ENCODE measurements around the gene FGFRL1. TPM values are rescaled to one million over a fixed set of nuclear protein-coding genes. Genes with fewer than 3 reads are reported as not detected.

The FGFRL1 gene
- polyA plus RNA-seq, 1 donor from 2014 or later, result 0.97 TPM

DNA sequence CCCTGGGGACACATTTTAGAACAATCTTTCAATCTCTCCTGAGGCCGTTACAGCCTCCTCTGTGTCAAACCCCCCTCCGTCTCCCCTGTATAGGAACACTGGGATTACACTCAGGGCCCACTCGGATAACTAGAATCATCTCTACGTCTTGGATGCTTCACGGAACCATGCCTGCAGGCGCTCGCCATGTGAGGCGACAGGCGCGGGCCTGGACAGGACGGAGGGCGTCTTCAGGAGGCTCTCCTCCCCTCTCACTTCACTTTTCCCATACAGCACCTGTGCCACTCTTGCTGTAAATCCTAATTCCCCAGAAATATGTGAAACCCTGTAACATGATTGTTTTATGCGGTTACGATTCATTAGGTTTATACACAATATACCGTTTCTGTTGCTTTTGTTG lies 28.6 kb upstream of the FGFRL1 start:
- H3K4me2 ChIP-seq (ENCODE audit: low read length), result no peak overlapping the region
- H3K27ac ChIP-seq (ENCODE audit: low read length), result no peak overlapping the region
- no peaks in the 10 kb centered on the region for H4K20me1 ChIP-seq (ENCODE audit: insufficient read depth)
- no peaks in the 10 kb centered on the region for H3K9me3 ChIP-seq (ENCODE audit: low read length)
- no peak overlapping the region for H3K4me3 ChIP-seq (ENCODE audit: low read length)
- no peaks in the 10 kb centered on the region for H3F3A ChIP-seq (ENCODE audit: insufficient read depth, low read length, poor library complexity, severe bottlenecking)
- no peaks in the 10 kb centered on the region for H3K9me2 ChIP-seq (ENCODE audit: insufficient read depth, low read length)
- H3K27me3 ChIP-seq (ENCODE audit: insufficient read depth, low read depth, low read length), result no peaks in the 10 kb centered on the region
- no peak for TF ChIP-seq EP300 (conservative IDR thresholded peaks at IDR 0.05; ENCODE audit: poor library complexity, severe bottlenecking)
- TF ChIP-seq POLR2AphosphoS5 (IDR thresholded peaks at IDR 0.05), result no peak
- no peak for TF ChIP-seq TAF1 (IDR thresholded peaks at IDR 0.05; ENCODE audit: low read depth)
- TF ChIP-seq CTCF (IDR thresholded peaks at IDR 0.05; ENCODE audit: poor library complexity, severe bottlenecking), result no peak
- TF ChIP-seq EZH2 (IDR thresholded peaks at IDR 0.05; ENCODE audit: borderline replicate concordance, insufficient read depth, low read length, poor library complexity, severe bottlenecking), result no peak
- TF ChIP-seq RAD21 (conservative IDR thresholded peaks at IDR 0.05), result no peak
- no peak for TF ChIP-seq MXI1 (conservative IDR thresholded peaks at IDR 0.05; ENCODE audit: poor library complexity, severe bottlenecking)
- no peak for TF ChIP-seq SMC3 (conservative IDR thresholded peaks at IDR 0.05; ENCODE audit: poor library complexity)
- TF ChIP-seq, protein P1, sequence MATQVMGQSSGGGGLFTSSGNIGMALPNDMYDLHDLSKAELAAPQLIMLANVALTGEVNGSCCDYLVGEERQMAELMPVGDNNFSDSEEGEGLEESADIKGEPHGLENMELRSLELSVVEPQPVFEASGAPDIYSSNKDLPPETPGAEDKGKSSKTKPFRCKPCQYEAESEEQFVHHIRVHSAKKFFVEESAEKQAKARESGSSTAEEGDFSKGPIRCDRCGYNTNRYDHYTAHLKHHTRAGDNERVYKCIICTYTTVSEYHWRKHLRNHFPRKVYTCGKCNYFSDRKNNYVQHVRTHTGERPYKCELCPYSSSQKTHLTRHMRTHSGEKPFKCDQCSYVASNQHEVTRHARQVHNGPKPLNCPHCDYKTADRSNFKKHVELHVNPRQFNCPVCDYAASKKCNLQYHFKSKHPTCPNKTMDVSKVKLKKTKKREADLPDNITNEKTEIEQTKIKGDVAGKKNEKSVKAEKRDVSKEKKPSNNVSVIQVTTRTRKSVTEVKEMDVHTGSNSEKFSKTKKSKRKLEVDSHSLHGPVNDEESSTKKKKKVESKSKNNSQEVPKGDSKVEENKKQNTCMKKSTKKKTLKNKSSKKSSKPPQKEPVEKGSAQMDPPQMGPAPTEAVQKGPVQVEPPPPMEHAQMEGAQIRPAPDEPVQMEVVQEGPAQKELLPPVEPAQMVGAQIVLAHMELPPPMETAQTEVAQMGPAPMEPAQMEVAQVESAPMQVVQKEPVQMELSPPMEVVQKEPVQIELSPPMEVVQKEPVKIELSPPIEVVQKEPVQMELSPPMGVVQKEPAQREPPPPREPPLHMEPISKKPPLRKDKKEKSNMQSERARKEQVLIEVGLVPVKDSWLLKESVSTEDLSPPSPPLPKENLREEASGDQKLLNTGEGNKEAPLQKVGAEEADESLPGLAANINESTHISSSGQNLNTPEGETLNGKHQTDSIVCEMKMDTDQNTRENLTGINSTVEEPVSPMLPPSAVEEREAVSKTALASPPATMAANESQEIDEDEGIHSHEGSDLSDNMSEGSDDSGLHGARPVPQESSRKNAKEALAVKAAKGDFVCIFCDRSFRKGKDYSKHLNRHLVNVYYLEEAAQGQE (IDR thresholded peaks at IDR 0.05; ENCODE audit: borderline replicate concordance), result no peak
- no peak overlapping the region for H3K9ac ChIP-seq (ENCODE audit: low read length)
- no peaks in the 10 kb centered on the region for H3K36me3 ChIP-seq (ENCODE audit: insufficient read depth, low read length)
- no peaks in the 10 kb centered on the region for H3K79me2 ChIP-seq (replicated peaks; ENCODE audit: insufficient read depth, low read length)
- no peak overlapping the region for H2AFZ ChIP-seq (ENCODE audit: low read depth, low read length)

- Histone ChIP-seq H3K9me2 (ENCODE audit: insufficient read depth, low read length) (no peaks in the 10 kb centered on the region), H3K27ac (ENCODE audit: low read length) (no peak overlapping the region), H3K36me3 (ENCODE audit: insufficient read depth, low read length) (no peaks in the 10 kb centered on the region), H3K9ac (ENCODE audit: low read length) (no peak overlapping the region), H2AFZ (ENCODE audit: low read depth, low read length) (no peak overlapping the region), H3F3A (ENCODE audit: insufficient read depth, low read length, poor library complexity, severe bottlenecking) (no peaks in the 10 kb centered on the region), H3K9me3 (ENCODE audit: low read length) (no peaks in the 10 kb centered on the region), H3K79me2 (replicated peaks; ENCODE audit: insufficient read depth, low read length) (no peaks in the 10 kb centered on the region), H4K20me1 (ENCODE audit: insufficient read depth) (no peaks in the 10 kb centered on the region), H3K27me3 (ENCODE audit: insufficient read depth, low read depth, low read length) (no peaks in the 10 kb centered on the region), H3K4me2 (ENCODE audit: low read length) (no peak overlapping the region), H3K4me3 (ENCODE audit: low read length) (no peak overlapping the region)
- no peak for TF ChIP-seq CTCF (IDR thresholded peaks at IDR 0.05; ENCODE audit: poor library complexity, severe bottlenecking)
- TF ChIP-seq, protein P1 (IDR thresholded peaks at IDR 0.05; ENCODE audit: borderline replicate concordance), result no peak
- TF ChIP-seq TAF1 (IDR thresholded peaks at IDR 0.05; ENCODE audit: low read depth), result no peak
- no peak for TF ChIP-seq EZH2 (IDR thresholded peaks at IDR 0.05; ENCODE audit: borderline replicate concordance, insufficient read depth, low read length, poor library complexity, severe bottlenecking)
- TF ChIP-seq POLR2AphosphoS5 (IDR thresholded peaks at IDR 0.05), result no peak
- TF ChIP-seq RAD21 (conservative IDR thresholded peaks at IDR 0.05), result no peak
- TF ChIP-seq MXI1 (conservative IDR thresholded peaks at IDR 0.05; ENCODE audit: poor library complexity, severe bottlenecking), result no peak
- no peak for TF ChIP-seq SMC3 (conservative IDR thresholded peaks at IDR 0.05; ENCODE audit: poor library complexity)
- no peak for TF ChIP-seq EP300 (conservative IDR thresholded peaks at IDR 0.05; ENCODE audit: poor library complexity, severe bottlenecking)
Measured at GRCh38 chr4:984336-985054, 26.9 kb upstream of the FGFRL1 start.

Data from neural cell (in vitro differentiated cells).